Measurements from ENCODE around the gene NOVA2.

DNA sequence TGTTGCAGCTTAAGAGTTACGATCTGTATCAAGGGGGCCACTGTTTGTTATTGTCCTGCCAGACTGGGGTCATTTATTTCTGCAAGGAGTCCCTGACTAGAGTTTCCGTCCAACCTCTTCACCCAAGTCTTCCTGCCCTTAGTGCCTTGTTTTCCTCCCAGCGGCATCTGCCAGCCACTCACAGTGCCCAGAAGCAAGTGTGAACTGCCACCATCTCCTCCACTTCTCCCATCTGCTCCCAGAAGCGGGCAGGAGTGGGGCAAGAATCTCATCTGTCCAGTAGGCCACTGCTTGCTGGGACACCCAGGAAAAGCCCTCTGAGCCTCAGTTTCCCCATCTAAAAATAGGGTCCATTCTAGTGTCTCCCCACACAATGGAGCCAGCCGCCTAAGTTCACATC, 4.0 kb downstream of the NOVA2 start:
- TF ChIP-seq, protein P1, sequence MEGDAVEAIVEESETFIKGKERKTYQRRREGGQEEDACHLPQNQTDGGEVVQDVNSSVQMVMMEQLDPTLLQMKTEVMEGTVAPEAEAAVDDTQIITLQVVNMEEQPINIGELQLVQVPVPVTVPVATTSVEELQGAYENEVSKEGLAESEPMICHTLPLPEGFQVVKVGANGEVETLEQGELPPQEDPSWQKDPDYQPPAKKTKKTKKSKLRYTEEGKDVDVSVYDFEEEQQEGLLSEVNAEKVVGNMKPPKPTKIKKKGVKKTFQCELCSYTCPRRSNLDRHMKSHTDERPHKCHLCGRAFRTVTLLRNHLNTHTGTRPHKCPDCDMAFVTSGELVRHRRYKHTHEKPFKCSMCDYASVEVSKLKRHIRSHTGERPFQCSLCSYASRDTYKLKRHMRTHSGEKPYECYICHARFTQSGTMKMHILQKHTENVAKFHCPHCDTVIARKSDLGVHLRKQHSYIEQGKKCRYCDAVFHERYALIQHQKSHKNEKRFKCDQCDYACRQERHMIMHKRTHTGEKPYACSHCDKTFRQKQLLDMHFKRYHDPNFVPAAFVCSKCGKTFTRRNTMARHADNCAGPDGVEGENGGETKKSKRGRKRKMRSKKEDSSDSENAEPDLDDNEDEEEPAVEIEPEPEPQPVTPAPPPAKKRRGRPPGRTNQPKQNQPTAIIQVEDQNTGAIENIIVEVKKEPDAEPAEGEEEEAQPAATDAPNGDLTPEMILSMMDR (IDR thresholded peaks at IDR 0.05; ENCODE audit: poor library complexity), result no peak
- TF ChIP-seq EZH2 (IDR thresholded peaks at IDR 0.05; ENCODE audit: borderline replicate concordance), result no peak

All from hepatocyte (in vitro differentiated cells).